Sigmoid colon (tissue), 4 donors: ENCODE data around the gene UGT1A5.

ENCODE experiments used
- CTCF ChIP-seq, 4 experiments: fragments of 450-650 bp in 3 of 4; fragments of 200-600 bp in 1 of 4; IDR thresholded peaks; one replicate each; pipeline ENCODE4 v1.5.1; 2016 to 2019; ENCODE audit warnings: antibody characterized with exemption in 4 of 4, mild to moderate bottlenecking in 3 of 4, moderate library complexity in 2 of 4
- EP300 ChIP-seq, 4 donors: sonication (generic); formaldehyde crosslinking; IDR thresholded peaks; one replicate each; pipeline ENCODE4 v1.6.1; 2017; ENCODE audit warnings: antibody characterized with exemption in 4 of 4
- POLR2A ChIP-seq, 2 donors: fragments of 450-650 bp; IDR thresholded peaks; one replicate each; pipeline ENCODE4 v1.6.1; 2016; ENCODE audit warnings: antibody characterized with exemption in 2 of 2, mild to moderate bottlenecking in 2 of 2, moderate library complexity in 2 of 2

DNA sequence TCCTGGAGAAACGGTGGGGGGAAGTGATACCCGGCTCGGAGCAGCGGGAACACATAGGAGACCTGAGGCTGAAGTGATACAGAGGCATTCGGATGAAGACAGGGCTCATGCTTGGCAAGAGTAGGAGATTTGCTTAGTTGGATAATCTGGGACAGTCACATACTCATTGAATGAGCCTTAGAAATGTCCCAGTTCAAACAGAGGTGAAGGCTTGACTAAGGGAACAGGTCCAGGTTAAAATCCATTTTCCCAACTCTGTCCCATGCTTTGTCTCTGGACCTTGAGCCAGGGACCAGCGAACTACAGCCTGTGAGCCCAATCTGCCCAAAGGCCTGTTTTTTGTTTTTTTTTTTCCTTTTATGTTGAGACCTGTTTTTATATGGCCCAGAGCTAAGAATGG is 18.7 kb upstream of the UGT1A5 start:
- TF ChIP-seq CTCF (IDR thresholded peaks at IDR 0.05) (no peak), EP300 (IDR thresholded peaks at IDR 0.05) (no peak), POLR2A (IDR thresholded peaks at IDR 0.05) (no peak)
